ENCODE results near the gene MARF1. TPM values are rescaled to one million over a fixed set of nuclear protein-coding genes. Genes with fewer than 3 reads are reported as not detected.
"Not testable (repeated sequence)": the region's sequence is repeated elsewhere in the genome, so short reads cannot be mapped to it uniquely, and the experiment has no call there.

The MARF1 gene
- total RNA-seq, 8 experiments from 2014 or later = 14.4 to 49.9 (median 23.2) TPM

- H3K4me1 ChIP-seq (replicated peaks in 1 of 2); H3K4me3 ChIP-seq; ATAC-seq (replicated peaks in 6 of 8); in situ Hi-C loops (cut with MboI; ENCODE audit: low pct_unique_long_range_greater_than_20kb in 2 of 9, low sequenced_read_pairs in 9 of 9, unreplicated experiment in 9 of 9); H3K27ac ChIP-seq: not testable (repeated sequence)
- WGBS, 10 experiments = 84 to 100% (median 95%) methylated on average over 1 to 3 of the region's 4 CpGs; no CpG with 5 or more reads in 1 of the 10 experiments
Measured at GRCh38 chr16:15570666-15571065, 72.3 kb downstream of the MARF1 start.

- Histone ChIP-seq H3K27ac (no peak overlapping the region), H3K4me3 (no peak overlapping the region), H3K4me1 (replicated peaks in 1 of 2) (no peaks in the 10 kb centered on the region)
- ATAC-seq (replicated peaks in 6 of 8) = no peak
- WGBS, 10 experiments = 50 to 92% (median 82%) methylated on average over 2 to 5 of the region's 5 CpGs; no CpG with 5 or more reads in 6 of the 10 experiments
- in situ Hi-C loops (cut with MboI; ENCODE audit: low pct_unique_long_range_greater_than_20kb in 2 of 9, low sequenced_read_pairs in 9 of 9, unreplicated experiment in 9 of 9) = no loop called here
Measured at GRCh38 chr16:15567823-15568222, 75.1 kb downstream of the MARF1 start.

- H3K4me1 ChIP-seq (replicated peaks in 1 of 2) = no peaks in the 10 kb centered on the region
- no peak for ATAC-seq (replicated peaks in 6 of 8)
- H3K27ac ChIP-seq = no peak overlapping the region
- in situ Hi-C loops (cut with MboI; ENCODE audit: low pct_unique_long_range_greater_than_20kb in 2 of 9, low sequenced_read_pairs in 9 of 9, unreplicated experiment in 9 of 9) = no loop called here
- H3K4me3 ChIP-seq = no peak overlapping the region
- 75 to 100% (median 100%) methylated on average over 1 to 2 of the region's 2 CpGs; no CpG with 5 or more reads in 3 of the 10 experiments for WGBS, 10 experiments
Measured at GRCh38 chr16:15566095-15566494, 76.9 kb downstream of the MARF1 start.

GRCh38 chr16:15564604-15565339, 78.2 kb downstream of the MARF1 start:
- in situ Hi-C loops (cut with MboI; ENCODE audit: low pct_unique_long_range_greater_than_20kb in 2 of 9, low sequenced_read_pairs in 9 of 9, unreplicated experiment in 9 of 9) = no loop called here
- Histone ChIP-seq H3K4me3 (no peak overlapping the region), H3K27ac (no peak overlapping the region), H3K4me1 (replicated peaks in 1 of 2) (no peaks in the 10 kb centered on the region)
- ATAC-seq (replicated peaks in 6 of 8) = no peak
- WGBS, 10 experiments = 70 to 100% (median 96%) methylated on average over 1 to 7 of the region's 7 CpGs; no CpG with 5 or more reads in 1 of the 10 experiments

DNA sequence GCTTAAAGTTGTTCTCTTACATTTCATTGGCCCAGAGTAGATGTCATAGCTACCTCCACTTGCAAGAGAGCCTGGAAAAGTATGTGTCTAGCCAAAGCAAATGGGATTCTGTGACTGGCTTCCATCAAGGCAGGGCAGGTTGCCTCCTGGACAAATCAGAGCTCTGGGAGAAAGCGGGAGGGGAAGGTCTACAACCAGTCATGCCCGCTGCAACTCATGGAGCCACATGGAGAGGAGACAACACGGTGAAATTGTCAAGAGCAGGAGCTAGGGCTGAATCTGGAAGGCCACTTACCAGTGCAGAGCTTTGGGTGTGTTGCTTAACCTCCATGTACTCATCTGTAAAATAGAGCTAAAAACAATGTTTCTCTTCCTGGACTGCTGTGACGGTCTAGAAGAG, 83.8 kb downstream of the MARF1 start:
- 60 to 89% (median 70%) methylated on average over 1 to 3 of the region's 4 CpGs; no CpG with 5 or more reads in 5 of the 10 experiments for WGBS, 10 experiments
- no peak overlapping the region for H3K27ac ChIP-seq
- no peak overlapping the region for H3K4me3 ChIP-seq
- H3K4me1 ChIP-seq (replicated peaks in 1 of 2) = no peaks in the 10 kb centered on the region
- in situ Hi-C loops (cut with MboI; ENCODE audit: low pct_unique_long_range_greater_than_20kb in 2 of 9, low sequenced_read_pairs in 9 of 9, unreplicated experiment in 9 of 9) = no loop called here
- no peak for ATAC-seq (replicated peaks in 6 of 8)

DNA sequence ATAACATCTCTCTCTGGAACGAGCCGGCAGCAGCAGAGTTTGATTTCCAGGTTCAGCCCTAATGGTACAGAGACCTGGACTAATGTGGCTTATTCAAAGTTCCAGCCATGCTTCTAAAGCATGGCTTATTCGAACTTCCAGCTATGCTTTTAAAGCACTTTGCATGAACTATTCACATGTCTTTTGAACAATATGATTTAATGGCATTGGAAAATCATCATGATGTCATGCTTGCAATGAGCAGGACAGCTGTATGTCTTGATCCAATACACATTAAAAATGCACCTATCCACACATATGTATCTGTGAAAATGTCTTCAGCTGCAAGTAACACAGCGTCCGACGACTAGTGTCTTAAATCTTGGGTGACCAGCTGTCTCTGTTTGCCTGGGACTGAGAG, 85.7 kb downstream of the MARF1 start:
- Histone ChIP-seq H3K27ac (no peak overlapping the region), H3K4me1 (replicated peaks in 1 of 2) (no peaks in the 10 kb centered on the region), H3K4me3 (no peak overlapping the region)
- ATAC-seq (replicated peaks in 6 of 8) = peak in 1 of 8 experiments; percentile 46
- in situ Hi-C loops (cut with MboI; ENCODE audit: low pct_unique_long_range_greater_than_20kb in 2 of 9, low sequenced_read_pairs in 9 of 9, unreplicated experiment in 9 of 9) = no loop called here
- WGBS, 10 experiments = 73 to 100% (median 92%) methylated on average over 1 to 6 of the region's 6 CpGs; no CpG with 5 or more reads in 2 of the 10 experiments

GRCh38 chr16:15556130-15556529, 86.8 kb downstream of the MARF1 start:
- no peak overlapping the region for H3K4me3 ChIP-seq
- WGBS, 10 experiments = 88 to 100% (median 97%) methylated on average over 1 to 5 of the region's 5 CpGs; no CpG with 5 or more reads in 4 of the 10 experiments
- ATAC-seq (replicated peaks in 6 of 8) = no peak
- peaks cover 0 to 1% of the 10 kb centered on the region in 2 donors for H3K4me1 ChIP-seq (replicated peaks in 1 of 2)
- in situ Hi-C loops (cut with MboI; ENCODE audit: low pct_unique_long_range_greater_than_20kb in 2 of 9, low sequenced_read_pairs in 9 of 9, unreplicated experiment in 9 of 9) = no loop called here
- no peak overlapping the region for H3K27ac ChIP-seq

DNA sequence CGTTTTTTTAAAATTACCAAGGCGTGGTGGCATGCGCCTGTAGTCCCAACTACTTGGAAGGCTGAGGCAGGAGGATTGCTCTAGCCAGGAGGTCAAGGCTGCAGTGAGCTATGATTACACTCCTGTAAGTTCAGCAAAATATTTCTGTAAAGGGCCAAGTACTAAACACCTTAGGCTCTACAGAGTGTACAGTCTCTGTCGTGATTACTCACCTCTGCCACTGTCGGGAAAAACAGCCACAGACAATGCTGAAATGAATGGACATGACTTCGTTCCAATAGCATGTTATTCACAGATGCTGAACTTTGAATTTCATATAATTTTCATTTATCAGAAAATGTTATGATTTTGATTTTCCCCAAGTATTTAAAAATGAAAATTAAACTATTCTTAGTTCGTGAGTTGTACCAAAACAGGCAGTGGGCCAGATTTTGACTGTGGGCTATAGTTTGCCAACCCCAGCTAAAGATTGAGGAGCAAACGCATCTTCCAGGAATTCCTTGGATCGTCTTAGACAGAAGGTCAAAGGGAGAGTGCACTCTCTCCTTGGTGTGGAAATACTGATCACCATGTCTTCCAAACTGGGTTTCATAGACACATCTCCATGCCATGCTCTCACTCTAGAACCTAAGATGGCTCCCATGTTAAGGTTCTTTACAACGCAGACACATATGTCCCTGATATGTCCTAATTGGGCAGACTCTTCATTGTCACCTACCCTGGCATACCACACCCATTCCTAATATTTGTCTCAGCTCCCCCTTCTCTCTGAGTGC, 89.5 kb downstream of the MARF1 start:
- no peak overlapping the region for H3K27ac ChIP-seq
- ATAC-seq (replicated peaks in 6 of 8) = no peak
- H3K4me1 ChIP-seq (replicated peaks in 1 of 2) = peaks cover 4 to 8% of the 10 kb centered on the region in 2 donors
- in situ Hi-C loops (cut with MboI; ENCODE audit: low pct_unique_long_range_greater_than_20kb in 2 of 9, low sequenced_read_pairs in 9 of 9, unreplicated experiment in 9 of 9) = no loop called here
- H3K4me3 ChIP-seq = no peak overlapping the region
- 24 to 96% (median 88%) methylated on average over 1 to 7 of the region's 10 CpGs; no CpG with 5 or more reads in 1 of the 10 experiments for WGBS, 10 experiments

GRCh38 chr16:15552507-15552906, 90.4 kb downstream of the MARF1 start:
- no peak overlapping the region for H3K27ac ChIP-seq
- in situ Hi-C loops (cut with MboI; ENCODE audit: low pct_unique_long_range_greater_than_20kb in 2 of 9, low sequenced_read_pairs in 9 of 9, unreplicated experiment in 9 of 9) = no loop called here
- ATAC-seq (replicated peaks in 6 of 8) = no peak

GRCh38 chr16:15548482-15548891, 94.5 kb downstream of the MARF1 start:
- WGBS, 10 experiments = 10 to 83% (median 63%) methylated on average over 1 to 3 of the region's 3 CpGs; no CpG with 5 or more reads in 2 of the 10 experiments
- H3K27ac ChIP-seq = no peak overlapping the region
- H3K4me3 ChIP-seq = no peak overlapping the region
- in situ Hi-C loops (cut with MboI; ENCODE audit: low pct_unique_long_range_greater_than_20kb in 2 of 9, low sequenced_read_pairs in 9 of 9, unreplicated experiment in 9 of 9) = no loop called here
- no peak for ATAC-seq (replicated peaks in 6 of 8)
- peaks cover 4 to 8% of the 10 kb centered on the region in 2 donors for H3K4me1 ChIP-seq (replicated peaks in 1 of 2)

More at GRCh38 chr16:15552507-15552906, 90.4 kb downstream of the MARF1 start:
- WGBS, 10 experiments = 70 to 100% (median 91%) methylated on average over 1 to 2 of the region's 6 CpGs; no CpG with 5 or more reads in 2 of the 10 experiments
- Histone ChIP-seq H3K4me3 (no peak overlapping the region), H3K4me1 (replicated peaks in 1 of 2) (peaks cover 4 to 8% of the 10 kb centered on the region in 2 donors)

DNA sequence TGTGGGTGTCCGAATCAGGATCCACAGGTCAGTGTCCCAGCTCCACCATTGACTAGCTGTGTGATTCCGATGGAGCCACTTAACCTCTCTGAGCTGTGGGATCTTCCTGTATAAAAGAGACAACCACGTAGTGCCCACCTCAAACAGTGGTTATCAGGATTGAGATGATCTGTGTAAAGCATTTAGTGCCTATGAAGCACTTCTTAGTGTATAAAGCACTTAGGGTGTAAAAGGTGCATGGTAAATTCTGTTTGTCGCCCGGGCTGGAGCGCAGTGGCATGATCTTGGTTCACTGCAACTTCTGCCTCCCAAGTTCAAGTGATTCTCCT, 95.2 kb downstream of the MARF1 start:
- H3K4me3 ChIP-seq = no peak overlapping the region
- no peak overlapping the region for H3K27ac ChIP-seq
- in situ Hi-C loops (cut with MboI; ENCODE audit: low pct_unique_long_range_greater_than_20kb in 2 of 9, low sequenced_read_pairs in 9 of 9, unreplicated experiment in 9 of 9) = no loop called here
- peaks cover 4 to 8% of the 10 kb centered on the region in 2 donors for H3K4me1 ChIP-seq (replicated peaks in 1 of 2)
- WGBS, 10 experiments = 44 to 100% (median 98%) methylated on average over 1 to 4 of the region's 6 CpGs; no CpG with 5 or more reads in 4 of the 10 experiments
- ATAC-seq (replicated peaks in 6 of 8) = no peak

- in situ Hi-C loops (cut with MboI; ENCODE audit: low pct_unique_long_range_greater_than_20kb in 2 of 9, low sequenced_read_pairs in 9 of 9, unreplicated experiment in 9 of 9); H3K27ac ChIP-seq; H3K4me1 ChIP-seq (replicated peaks in 1 of 2); ATAC-seq (replicated peaks in 6 of 8); H3K4me3 ChIP-seq: not testable (repeated sequence)
- WGBS, 10 experiments = 75 to 100% (median 97%) methylated on average over 1 to 8 of the region's 13 CpGs; no CpG with 5 or more reads in 1 of the 10 experiments
Measured at GRCh38 chr16:15547072-15547767, 95.7 kb downstream of the MARF1 start.

GRCh38 chr16:15545544-15545943, 97.4 kb downstream of the MARF1 start:
- H3K4me3 ChIP-seq = no peak overlapping the region
- 67 to 100% (median 94%) methylated on average over 1 to 2 of the region's 2 CpGs; no CpG with 5 or more reads in 6 of the 10 experiments for WGBS, 10 experiments
- no peak overlapping the region for H3K27ac ChIP-seq
- H3K4me1 ChIP-seq (replicated peaks in 1 of 2) = peaks cover 4 to 5% of the 10 kb centered on the region in 2 donors
- no peak for ATAC-seq (replicated peaks in 6 of 8)
- in situ Hi-C loops (cut with MboI; ENCODE audit: low pct_unique_long_range_greater_than_20kb in 2 of 9, low sequenced_read_pairs in 9 of 9, unreplicated experiment in 9 of 9) = no loop called here

Measured in motor neuron (in vitro differentiated cells).